IMR-90 (cell line): ENCODE data around the gene FNIP2. TPM values are rescaled to one million over a fixed set of nuclear protein-coding genes. Genes with fewer than 3 reads are reported as not detected.

Experiments
- ATAC-seq: fragments of 200-7000 bp; cut with Tn5 transposase; 2 replicates; pipeline ENCODE4 v1.9.1; 2020; ENCODE audit warnings: low read depth, mild to moderate bottlenecking, moderate library complexity
- BruUV-seq: library from RNA; stranded (reverse); fragments of 400-500 nt; replicated peaks from 2 replicates; lab custom pipeline; 2021; lab: Mats Ljungman, UMichigan
- CTCF ChIA-PET: fragments of 300-600 bp; formaldehyde crosslinking; extraction: SDS; loops from one replicate; lab custom pipeline; 2021; ENCODE audit warnings: antibody characterized with exemption; lab: Yijun Ruan, JAX
- POLR2A ChIA-PET: fragments of 300-600 bp; sonication (Branson Sonifier 250); formaldehyde crosslinking; loops from one replicate; lab custom pipeline; 2022; ENCODE audit warnings: antibody characterized with exemption; ENCODE audit not compliant: unreplicated experiment; lab: Charles Lee
- DNase-seq: peaks from one replicate; pipeline ENCODE4 v3.0.0; 2013
- H2AFZ ChIP-seq: replicated peaks from 2 replicates; pipeline ENCODE3; 2013; ENCODE audit warnings: low read length, mild to moderate bottlenecking; ENCODE audit not compliant: poor library complexity
- H2AK5ac ChIP-seq: 2 replicates; pipeline ENCODE4 v1.6.1; 2013; ENCODE audit warnings: low read depth, low read length, inconsistent platforms
- H2AK9ac ChIP-seq: replicated peaks from 2 replicates; pipeline ENCODE3; 2013; ENCODE audit warnings: mild to moderate bottlenecking, low read depth, low read length, moderate library complexity; ENCODE audit not compliant: poor library complexity
- H2BK120ac ChIP-seq: 2 replicates; pipeline ENCODE4 v1.6.1; 2013; ENCODE audit warnings: low read depth, low read length, inconsistent platforms
- H2BK15ac ChIP-seq: 3 replicates; pipeline ENCODE4 v1.6.1; 2013; ENCODE audit warnings: low read depth, low read length, inconsistent platforms
- H2BK20ac ChIP-seq: 2 replicates; pipeline ENCODE4 v1.6.1; 2013; ENCODE audit warnings: low read depth, mild to moderate bottlenecking, inconsistent platforms, low read length, moderate library complexity
- H2BK5ac ChIP-seq: 2 replicates; pipeline ENCODE4 v1.6.1; 2013; ENCODE audit warnings: mild to moderate bottlenecking, low read depth, low read length, inconsistent platforms; ENCODE audit not compliant: poor library complexity, severe bottlenecking
- H3K14ac ChIP-seq: replicated peaks from 2 replicates; pipeline ENCODE4 v1.6.1; 2013; ENCODE audit warnings: low read depth, low read length, inconsistent platforms
- H3K18ac ChIP-seq: 2 replicates; pipeline ENCODE4 v1.6.1; 2013; ENCODE audit warnings: low read depth, low read length, control low read depth
- H3K23ac ChIP-seq: 2 replicates; pipeline ENCODE4 v1.6.1; 2013; ENCODE audit warnings: low read depth, low read length, inconsistent platforms
- H3K27ac ChIP-seq: 2 replicates; pipeline ENCODE4 v1.5.1; 2013; ENCODE audit warnings: mild to moderate bottlenecking, control low read depth, low read length; ENCODE audit not compliant: insufficient read depth
- H3K27me3 ChIP-seq: 2 replicates; pipeline ENCODE4 v1.6.1; 2013; ENCODE audit warnings: low read length; ENCODE audit not compliant: control insufficient read depth, insufficient read depth
- H3K36me3 ChIP-seq: 2 replicates; pipeline ENCODE4 v1.6.1; 2013; ENCODE audit warnings: low read length, mixed read lengths; ENCODE audit not compliant: control insufficient read depth, insufficient read depth
- H3K4ac ChIP-seq: 2 replicates; pipeline ENCODE4 v1.6.1; 2013; ENCODE audit warnings: low read depth, low read length, inconsistent platforms
- H3K4me1 ChIP-seq: 2 replicates; pipeline ENCODE4 v1.6.1; 2013; ENCODE audit warnings: low read length, mixed read lengths; ENCODE audit not compliant: control insufficient read depth, insufficient read depth
- H3K4me2 ChIP-seq: 2 replicates; pipeline ENCODE4 v1.6.1; 2013; ENCODE audit warnings: low read depth, mild to moderate bottlenecking, control low read depth, low read length, moderate library complexity
- H3K4me3 ChIP-seq: 2 replicates; pipeline ENCODE4 v1.5.1; 2013; ENCODE audit warnings: low read depth, mild to moderate bottlenecking, control low read depth, low read length, moderate library complexity; ENCODE audit not compliant: insufficient read depth
- H3K56ac ChIP-seq: 2 replicates; pipeline ENCODE4 v1.6.1; 2013; ENCODE audit warnings: low read length, inconsistent platforms; ENCODE audit not compliant: insufficient read depth; ENCODE audit errors: extremely low read depth
- H3K79me1 ChIP-seq, 2 experiments: 2 replicates each; pipeline ENCODE4 v1.6.1; 2013; ENCODE audit warnings: low read length in 2 of 2, inconsistent platforms in 1 of 2, low read depth in 1 of 2
- H3K9ac ChIP-seq: 2 replicates; pipeline ENCODE4 v1.6.1; 2013; ENCODE audit warnings: low read depth, low read length, control low read depth
- H3K9me1 ChIP-seq: 2 replicates; pipeline ENCODE4 v1.6.1; 2013; ENCODE audit warnings: low read length, inconsistent platforms; ENCODE audit not compliant: insufficient read depth
- H3K9me3 ChIP-seq: 2 replicates; pipeline ENCODE4 v1.6.1; 2013; ENCODE audit warnings: low read length; ENCODE audit not compliant: control insufficient read depth, insufficient read depth
- H4K20me1 ChIP-seq: 2 replicates; pipeline ENCODE4 v1.6.1; 2013; ENCODE audit warnings: low read length, inconsistent platforms; ENCODE audit not compliant: insufficient read depth
- H4K5ac ChIP-seq: 2 replicates; pipeline ENCODE4 v1.6.1; 2013; ENCODE audit warnings: mild to moderate bottlenecking, low read depth, low read length, control low read depth
- H4K8ac ChIP-seq, 2 experiments: 2 replicates each; pipeline ENCODE4 v1.6.1; 2013; ENCODE audit warnings: low read depth in 2 of 2, low read length in 2 of 2, control low read depth in 1 of 2, inconsistent platforms in 1 of 2
- H4K91ac ChIP-seq: 2 replicates; pipeline ENCODE4 v1.6.1; 2013; ENCODE audit warnings: low read depth, low read length, inconsistent platforms; ENCODE audit not compliant: insufficient read depth
- FOS ChIP-seq: fragments of 150-350 bp; IDR thresholded peaks from 2 replicates; pipeline ENCODE4 v1.6.1; 2016; ENCODE audit warnings: low read depth, low read length
- MAFK ChIP-seq: IDR thresholded peaks from 2 replicates; pipeline ENCODE4 v1.6.1; 2012; ENCODE audit warnings: low read depth, low read length, improper control_type of control experiment
- MAZ ChIP-seq: IDR thresholded peaks from 2 replicates; pipeline ENCODE4 v1.6.1; 2012; ENCODE audit warnings: low read depth, mild to moderate bottlenecking, low read length, improper control_type of control experiment, moderate library complexity, borderline replicate concordance
- MXI1 ChIP-seq: IDR thresholded peaks from 2 replicates; pipeline ENCODE4 v1.6.1; 2012; ENCODE audit warnings: low read depth, mild to moderate bottlenecking, low read length, moderate library complexity, borderline replicate concordance
- POLR2A ChIP-seq: IDR thresholded peaks from 2 replicates; pipeline ENCODE4 v1.6.1; 2012; ENCODE audit warnings: mild to moderate bottlenecking, low read depth, low read length
- RCOR1 ChIP-seq: IDR thresholded peaks from 2 replicates; pipeline ENCODE4 v1.6.1; 2012; ENCODE audit warnings: mild to moderate bottlenecking, low read length, improper control_type of control experiment; ENCODE audit not compliant: insufficient replicate concordance
- RFX5 ChIP-seq: IDR thresholded peaks from 2 replicates; pipeline ENCODE4 v1.8.0; 2012; ENCODE audit warnings: low read depth, mild to moderate bottlenecking, low read length, moderate library complexity
- WGBS, 2 experiments: methylation state at CpG; one replicate each; pipeline versions ENCODE4 v1.1.5 to v1.1.7; 2013; ENCODE audit warnings: missing lambda C conversion rate in 2 of 2; ENCODE audit not compliant: insufficient read length in 1 of 2; ENCODE audit errors: extremely low coverage in 2 of 2; 5-methylcytosine and 5-hydroxymethylcytosine counted together
- dilution Hi-C: fragments of 300-500 bp; cut with HindIII; formaldehyde crosslinking; loops from one replicate; pipeline ENCODE4 v1.14.3; 2018; ENCODE audit warnings: low sequenced_read_pairs; ENCODE audit not compliant: unreplicated experiment
- in situ Hi-C: fragments of 300-500 bp; cut with MboI; formaldehyde crosslinking; loops from 3 replicates; pipeline ENCODE4 v1.14.3; 2019; ENCODE audit warnings: low sequenced_read_pairs, inconsistent platforms, mixed read lengths
- intact Hi-C: fragments of 100-400 bp; cut with micrococcal nuclease; formaldehyde crosslinking; loops from 2 replicates; pipeline ENCODE4 v1.10.0; 2022
- polyA plus RNA-seq, 3 experiments: library from polyadenylated mRNA; depleted of rRNA; stranded (reverse); fragments of >200 nt; gene quantifications; 2 replicates each; pipeline ENCODE4 v1.2.3, GENCODE V29; 2012; ENCODE audit warnings: low replicate concordance in 1 of 3
- total RNA-seq: library from RNA; depleted of rRNA; stranded (reverse); fragments of >200 nt; gene quantifications from 2 replicates; pipeline ENCODE4 v1.2.3, GENCODE V29; 2012
- TF ChIP-seq, protein P1 (sequence below): fragments of 150-350 bp; IDR thresholded peaks from 2 replicates; pipeline ENCODE4 v1.6.1; 2017; ENCODE audit warnings: mild to moderate bottlenecking, antibody characterized with exemption, low read length, low read depth
- TF ChIP-seq, protein P2 (sequence below): fragments of 150-350 bp; IDR thresholded peaks from 2 replicates; pipeline ENCODE4 v1.6.1; 2016; ENCODE audit warnings: low read depth, mild to moderate bottlenecking, low read length, moderate library complexity, borderline replicate concordance

FNIP2 gene
- total and polyA plus RNA-seq, 2 of the 4 experiments (the other 2 are of a cell fraction) = 4.7 to 24.6 TPM

DNA sequence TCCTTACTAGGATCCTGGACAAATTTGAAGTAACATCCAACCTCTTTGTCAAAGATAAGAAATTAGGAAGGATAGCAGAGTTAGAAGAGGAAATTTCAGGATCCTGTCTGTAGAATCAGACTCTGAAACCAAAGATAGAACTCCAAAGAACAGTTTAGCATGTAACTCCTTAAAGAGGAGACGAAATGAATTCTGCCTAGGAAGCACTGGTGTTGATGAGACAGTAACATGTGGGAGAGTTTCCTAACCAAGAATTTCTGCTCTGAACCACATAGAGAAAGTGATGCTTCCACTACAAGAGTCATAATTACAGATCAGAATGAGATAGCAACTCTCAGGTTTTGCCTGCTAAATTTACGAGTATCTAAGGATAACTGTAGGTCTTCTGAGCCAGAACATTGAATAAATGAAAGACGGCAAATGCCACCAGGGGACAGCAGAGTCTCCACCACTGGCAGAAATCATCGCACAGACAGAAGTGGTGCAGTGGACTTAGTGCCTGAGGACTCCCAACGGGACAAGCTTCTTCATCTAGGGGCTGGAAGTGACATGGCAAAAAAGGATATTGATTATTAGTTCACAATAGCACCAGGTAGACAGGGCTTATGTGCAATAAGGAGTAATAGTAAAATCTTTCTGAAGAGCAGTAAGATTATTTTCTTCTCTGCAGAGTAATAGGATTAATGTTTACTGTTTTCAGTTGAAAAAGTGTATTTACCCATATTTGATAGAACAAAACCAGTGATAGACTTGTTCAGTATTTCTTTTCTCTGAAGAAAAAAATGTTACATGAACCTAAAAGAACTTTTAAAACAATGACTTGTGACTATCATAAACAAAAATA, 38.9 kb upstream of the FNIP2 start (continued):
- TF ChIP-seq FOS = no peak
- TF ChIP-seq RCOR1 = no peak

DNA sequence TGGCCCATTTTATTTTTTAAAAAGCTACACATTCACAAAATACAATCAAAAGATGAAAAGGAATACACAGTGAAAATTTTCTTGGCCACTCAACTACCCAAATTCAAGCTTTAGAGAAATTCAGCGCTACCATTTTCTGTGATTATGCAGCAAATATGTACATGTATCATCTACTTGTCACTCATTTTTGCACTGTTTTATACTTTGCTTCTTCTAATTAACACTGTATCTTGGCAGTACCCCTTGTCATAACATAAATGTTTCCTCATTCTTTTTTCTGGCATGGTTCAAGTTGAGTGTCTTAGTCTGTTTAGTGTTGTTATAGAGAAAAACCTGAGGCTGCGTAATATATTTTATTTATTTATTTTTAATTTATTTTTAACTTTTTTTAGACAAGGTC, 30.0 kb upstream of the FNIP2 start:
- intact Hi-C loops = loop anchor here (10.0 kb wide), 1 partner anchor 366 kb away; the partner anchor contains the start of gene RAPGEF2
- Histone ChIP-seq H3K9me3 (no peaks in the 10 kb centered on the region), H2BK120ac (no peak overlapping the region), H3K9me1 (no peaks in the 10 kb centered on the region), H2BK20ac (no peak overlapping the region), H2AFZ (no peak overlapping the region), H3K4me3 (no peak overlapping the region), H3K56ac (no peak overlapping the region), H2BK5ac (no peak overlapping the region), H3K9ac (no peak overlapping the region), H4K20me1 (no peaks in the 10 kb centered on the region), H4K91ac (no peak overlapping the region), H3K23ac (no peak overlapping the region), H3K79me1 (no peaks in the 10 kb centered on the region), H3K4me2 (no peak overlapping the region), H3K27me3 (no peaks in the 10 kb centered on the region), H3K14ac (no peak overlapping the region), H3K36me3 (no peaks in the 10 kb centered on the region), H4K5ac (no peak overlapping the region), H2AK5ac (no peak overlapping the region), H3K4me1 (no peaks in the 10 kb centered on the region), H2BK15ac (no peak overlapping the region), H3K18ac (no peak overlapping the region), H3K4ac (no peak overlapping the region), H2AK9ac (no peak overlapping the region), H3K27ac (no peak overlapping the region), H4K8ac (no peak overlapping the region)
- no peak for ATAC-seq
- POLR2A ChIA-PET = no interaction called here
- BruUV-seq = no TSS peak
- dilution Hi-C loops = no loop called here
- TF ChIP-seq, protein P1, sequence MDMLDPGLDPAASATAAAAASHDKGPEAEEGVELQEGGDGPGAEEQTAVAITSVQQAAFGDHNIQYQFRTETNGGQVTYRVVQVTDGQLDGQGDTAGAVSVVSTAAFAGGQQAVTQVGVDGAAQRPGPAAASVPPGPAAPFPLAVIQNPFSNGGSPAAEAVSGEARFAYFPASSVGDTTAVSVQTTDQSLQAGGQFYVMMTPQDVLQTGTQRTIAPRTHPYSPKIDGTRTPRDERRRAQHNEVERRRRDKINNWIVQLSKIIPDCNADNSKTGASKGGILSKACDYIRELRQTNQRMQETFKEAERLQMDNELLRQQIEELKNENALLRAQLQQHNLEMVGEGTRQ = no peak
- TF ChIP-seq RCOR1 (no peak), POLR2A (no peak), MAFK (no peak), FOS (no peak), MXI1 (no peak), RFX5 (no peak), MAZ (no peak)
- TF ChIP-seq, protein P2, sequence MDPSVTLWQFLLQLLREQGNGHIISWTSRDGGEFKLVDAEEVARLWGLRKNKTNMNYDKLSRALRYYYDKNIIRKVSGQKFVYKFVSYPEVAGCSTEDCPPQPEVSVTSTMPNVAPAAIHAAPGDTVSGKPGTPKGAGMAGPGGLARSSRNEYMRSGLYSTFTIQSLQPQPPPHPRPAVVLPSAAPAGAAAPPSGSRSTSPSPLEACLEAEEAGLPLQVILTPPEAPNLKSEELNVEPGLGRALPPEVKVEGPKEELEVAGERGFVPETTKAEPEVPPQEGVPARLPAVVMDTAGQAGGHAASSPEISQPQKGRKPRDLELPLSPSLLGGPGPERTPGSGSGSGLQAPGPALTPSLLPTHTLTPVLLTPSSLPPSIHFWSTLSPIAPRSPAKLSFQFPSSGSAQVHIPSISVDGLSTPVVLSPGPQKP = no peak
- in situ Hi-C loops = no loop called here
- WGBS, 2 experiments = no CpG with 5 or more reads among the region's 2 CpGs
- DNase-seq = no peak
- CTCF ChIA-PET = interaction anchor here (0.6 kb wide), 1 partner anchor 26 kb away, joined by 5 read pairs; no protein-coding TSS in a partner anchor
